NT2/D1 (cell line): ENCODE data around the gene GALM.

Experiments used
- SUZ12 ChIP-seq: IDR thresholded peaks from 2 replicates; pipeline ENCODE4 v1.6.1; 2011; ENCODE audit not compliant: insufficient read length, insufficient read depth; ENCODE audit errors: extremely low read depth
- YY1 ChIP-seq: IDR thresholded peaks from 2 replicates; pipeline ENCODE4 v1.6.1; 2011; ENCODE audit not compliant: insufficient read length, insufficient read depth

DNA sequence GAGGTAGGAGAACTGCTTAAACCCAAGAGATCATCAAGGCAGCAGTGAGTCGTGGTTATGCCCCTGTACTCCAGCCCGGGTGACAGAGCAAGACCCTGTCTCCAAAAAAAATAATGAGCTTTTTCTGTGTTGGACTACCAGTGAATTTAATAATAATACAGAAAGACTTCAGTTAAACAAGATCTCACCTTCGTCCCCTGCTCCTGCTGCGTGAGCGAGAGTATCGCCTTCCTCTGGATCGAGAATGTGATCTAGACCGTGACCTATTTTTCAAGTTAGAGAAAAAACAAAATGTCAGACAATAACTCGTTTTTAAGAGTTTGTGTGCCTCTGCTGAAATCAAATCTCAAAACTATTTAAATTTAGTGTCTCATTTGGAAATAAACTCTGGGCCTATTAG, 82.5 kb downstream of the GALM start:
- TF ChIP-seq YY1 (no peak), SUZ12 (no peak)
